Measurements from ENCODE around the gene PPEF1. TPM values are rescaled to one million over a fixed set of nuclear protein-coding genes. Genes with fewer than 3 reads are reported as not detected.

The PPEF1 gene
- polyA plus RNA-seq, 1 experiment, result not detected

DNA sequence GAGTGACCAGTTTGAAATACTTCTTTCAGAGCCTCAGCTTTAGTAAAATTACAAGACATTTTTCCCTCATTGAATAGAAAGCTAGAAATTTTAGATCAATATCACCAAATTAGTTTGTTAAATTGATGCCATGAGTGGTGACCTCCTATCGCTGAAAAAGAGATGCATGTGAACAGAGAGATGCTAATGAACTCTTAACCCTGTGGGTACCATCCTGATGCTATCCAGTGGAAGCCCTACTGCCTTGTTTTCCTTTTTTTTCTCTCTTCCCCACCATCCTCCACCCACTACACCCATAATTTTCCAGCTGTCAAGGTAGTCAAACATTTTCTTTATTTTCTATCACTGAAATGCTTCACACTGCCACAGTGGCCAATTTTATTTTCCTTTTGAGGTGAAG lies 61.9 kb downstream of the PPEF1 start:
- ChIA-PET POLR2A (no interaction called here), CTCF (no interaction called here)
- Histone ChIP-seq H3K9me3 (ENCODE audit: control insufficient read depth, insufficient read depth, low read length) (no peaks in the 10 kb centered on the region), H3K27me3 (ENCODE audit: control insufficient read depth, insufficient read depth, low read length) (no peaks in the 10 kb centered on the region), H3K4me3 (ENCODE audit: low read depth, low read length) (no peak overlapping the region), H3K27ac (ENCODE audit: low read depth, low read length) (no peak overlapping the region)
- DNase-seq (ENCODE audit: low read depth, low spot score), result no peak
- TF ChIP-seq, protein P1, sequence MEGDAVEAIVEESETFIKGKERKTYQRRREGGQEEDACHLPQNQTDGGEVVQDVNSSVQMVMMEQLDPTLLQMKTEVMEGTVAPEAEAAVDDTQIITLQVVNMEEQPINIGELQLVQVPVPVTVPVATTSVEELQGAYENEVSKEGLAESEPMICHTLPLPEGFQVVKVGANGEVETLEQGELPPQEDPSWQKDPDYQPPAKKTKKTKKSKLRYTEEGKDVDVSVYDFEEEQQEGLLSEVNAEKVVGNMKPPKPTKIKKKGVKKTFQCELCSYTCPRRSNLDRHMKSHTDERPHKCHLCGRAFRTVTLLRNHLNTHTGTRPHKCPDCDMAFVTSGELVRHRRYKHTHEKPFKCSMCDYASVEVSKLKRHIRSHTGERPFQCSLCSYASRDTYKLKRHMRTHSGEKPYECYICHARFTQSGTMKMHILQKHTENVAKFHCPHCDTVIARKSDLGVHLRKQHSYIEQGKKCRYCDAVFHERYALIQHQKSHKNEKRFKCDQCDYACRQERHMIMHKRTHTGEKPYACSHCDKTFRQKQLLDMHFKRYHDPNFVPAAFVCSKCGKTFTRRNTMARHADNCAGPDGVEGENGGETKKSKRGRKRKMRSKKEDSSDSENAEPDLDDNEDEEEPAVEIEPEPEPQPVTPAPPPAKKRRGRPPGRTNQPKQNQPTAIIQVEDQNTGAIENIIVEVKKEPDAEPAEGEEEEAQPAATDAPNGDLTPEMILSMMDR (IDR thresholded peaks at IDR 0.05; ENCODE audit: low read depth, low read length), result no peak

- POLR2A ChIA-PET, result no interaction called here
- no peaks in the 10 kb centered on the region for H3K27me3 ChIP-seq (ENCODE audit: control insufficient read depth, insufficient read depth, low read length)
- no peak overlapping the region for H3K27ac ChIP-seq (ENCODE audit: low read depth, low read length)
- no peaks in the 10 kb centered on the region for H3K9me3 ChIP-seq (ENCODE audit: control insufficient read depth, insufficient read depth, low read length)
- DNase-seq (ENCODE audit: low read depth, low spot score), result no peak
- CTCF ChIA-PET, result no interaction called here
- no peak overlapping the region for H3K4me3 ChIP-seq (ENCODE audit: low read depth, low read length)
- TF ChIP-seq, protein P1 (IDR thresholded peaks at IDR 0.05; ENCODE audit: low read depth, low read length), result no peak
Observed at GRCh38 chrX:18769812-18770573, 62.5 kb downstream of the PPEF1 start.

- H3K9me3 ChIP-seq (ENCODE audit: control insufficient read depth, insufficient read depth, low read length), result no peaks in the 10 kb centered on the region
- H3K27me3 ChIP-seq (ENCODE audit: control insufficient read depth, insufficient read depth, low read length), result no peaks in the 10 kb centered on the region
- H3K4me3 ChIP-seq (ENCODE audit: low read depth, low read length), result no peak overlapping the region
- ChIA-PET CTCF (interaction anchor here (0.6 kb wide), 1 partner anchor 331 kb away, joined by 3 read pairs; no protein-coding TSS in a partner anchor), POLR2A (no interaction called here)
- TF ChIP-seq, protein P1 (IDR thresholded peaks at IDR 0.05; ENCODE audit: low read depth, low read length), result no peak
- no peak for DNase-seq (ENCODE audit: low read depth, low spot score)
- no peak overlapping the region for H3K27ac ChIP-seq (ENCODE audit: low read depth, low read length)
Observed at GRCh38 chrX:18789916-18790315, 82.5 kb downstream of the PPEF1 start.

DNA sequence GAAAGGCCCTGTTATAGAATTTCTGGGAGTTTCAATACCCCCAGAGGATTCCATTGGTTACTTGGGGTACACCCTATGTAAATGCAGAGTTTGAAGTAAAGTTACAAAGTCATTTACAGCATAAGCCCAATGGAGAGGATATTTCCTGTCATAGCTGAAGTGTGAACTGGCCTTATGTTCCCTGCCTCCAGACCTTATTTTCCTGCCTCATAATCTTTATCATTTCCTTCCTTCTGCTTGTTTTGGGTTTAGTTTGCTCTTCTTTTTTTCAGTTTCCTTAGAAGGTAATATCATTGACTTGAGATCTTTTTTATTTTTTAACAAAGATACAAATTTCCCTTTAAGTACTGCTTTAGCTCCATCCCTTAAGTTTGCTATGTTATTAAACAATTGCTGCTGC lies 85.4 kb downstream of the PPEF1 start:
- TF ChIP-seq, protein P1 (IDR thresholded peaks at IDR 0.05; ENCODE audit: low read depth, low read length), result no peak
- Histone ChIP-seq H3K9me3 (ENCODE audit: control insufficient read depth, insufficient read depth, low read length) (no peaks in the 10 kb centered on the region), H3K27ac (ENCODE audit: low read depth, low read length) (no peak overlapping the region), H3K27me3 (ENCODE audit: control insufficient read depth, insufficient read depth, low read length) (no peaks in the 10 kb centered on the region), H3K4me3 (ENCODE audit: low read depth, low read length) (no peak overlapping the region)
- ChIA-PET CTCF (no interaction called here), POLR2A (no interaction called here)
- no peak for DNase-seq (ENCODE audit: low read depth, low spot score)

DNA sequence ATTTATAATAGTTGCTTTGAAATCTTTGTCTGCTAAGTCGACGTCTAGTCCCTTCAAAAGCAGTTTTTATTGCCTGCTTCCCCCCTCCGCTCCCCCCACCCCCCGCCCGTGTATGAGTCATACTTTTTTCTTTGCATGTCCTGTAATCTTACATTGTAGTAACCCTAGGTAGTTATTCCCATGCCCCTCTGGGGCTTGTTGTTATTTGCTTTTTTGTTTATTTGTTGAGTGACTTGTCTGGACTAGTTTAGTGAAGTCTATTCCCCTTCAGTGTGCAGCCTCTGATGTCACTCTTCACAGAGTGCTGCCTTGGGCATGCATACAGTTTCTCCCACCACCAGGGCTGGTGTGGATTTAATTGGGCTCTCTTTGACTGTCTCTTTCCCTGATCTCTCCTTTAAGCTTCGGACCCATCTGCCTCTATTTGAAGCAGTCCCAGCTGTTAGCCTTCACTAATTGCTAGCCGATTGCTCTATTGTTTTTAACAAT lies 86.2 kb downstream of the PPEF1 start:
- Histone ChIP-seq H3K4me3 (ENCODE audit: low read depth, low read length) (no peak overlapping the region), H3K27me3 (ENCODE audit: control insufficient read depth, insufficient read depth, low read length) (no peaks in the 10 kb centered on the region), H3K27ac (ENCODE audit: low read depth, low read length) (no peak overlapping the region), H3K9me3 (ENCODE audit: control insufficient read depth, insufficient read depth, low read length) (no peaks in the 10 kb centered on the region)
- POLR2A ChIA-PET, result no interaction called here
- no peak for DNase-seq (ENCODE audit: low read depth, low spot score)
- TF ChIP-seq, protein P1 (IDR thresholded peaks at IDR 0.05; ENCODE audit: low read depth, low read length), result no peak
- CTCF ChIA-PET, result no interaction called here

Data from AG04450 (cell line).